ENCODE results near the gene QRICH1.

The QRICH1 gene

GRCh38 chr3:48991851-48992545 lies 101.9 kb downstream of the QRICH1 start:
- no peak for DNase-seq

GRCh38 chr3:48990636-48991469 lies 103.0 kb downstream of the QRICH1 start:
- no peak for DNase-seq

GRCh38 chr3:48989796-48990635 lies 103.9 kb downstream of the QRICH1 start, which contains the start of gene P4HTM:
Gene P4HTM (plus strand): TSS chr3:48990241. CDS start chr3:48990257, 16 bp downstream.
- DNase-seq: peak; percentile 70

GRCh38 chr3:48989126-48989795 lies 104.6 kb downstream of the QRICH1 start:
- no peak for DNase-seq

- DNase-seq: no peak
Observed at GRCh38 chr3:48985831-48986376, 108.0 kb downstream of the QRICH1 start.

DNA sequence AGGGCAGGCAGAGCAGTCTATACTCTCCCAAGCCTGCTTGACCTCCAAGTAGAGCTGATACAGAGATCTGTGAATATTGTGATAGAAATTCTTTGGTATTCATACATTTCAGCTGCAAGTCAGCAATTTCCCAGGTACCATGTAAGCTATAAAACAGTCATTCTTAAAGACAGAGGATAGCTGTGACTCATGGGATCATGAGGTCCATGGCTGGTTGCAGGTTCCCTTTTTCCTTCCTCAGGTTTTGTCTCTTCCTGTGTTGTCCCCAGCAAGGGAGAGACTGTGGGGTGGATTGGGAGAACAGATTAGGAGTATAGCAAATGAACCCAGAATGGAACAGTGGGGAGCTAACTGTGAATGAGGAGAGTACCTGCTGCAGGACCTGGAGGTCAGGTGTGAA lies 109.2 kb downstream of the QRICH1 start:
- no peak for DNase-seq

GRCh38 chr3:48983096-48983495 lies 110.8 kb downstream of the QRICH1 start:
- no peak for DNase-seq

DNA sequence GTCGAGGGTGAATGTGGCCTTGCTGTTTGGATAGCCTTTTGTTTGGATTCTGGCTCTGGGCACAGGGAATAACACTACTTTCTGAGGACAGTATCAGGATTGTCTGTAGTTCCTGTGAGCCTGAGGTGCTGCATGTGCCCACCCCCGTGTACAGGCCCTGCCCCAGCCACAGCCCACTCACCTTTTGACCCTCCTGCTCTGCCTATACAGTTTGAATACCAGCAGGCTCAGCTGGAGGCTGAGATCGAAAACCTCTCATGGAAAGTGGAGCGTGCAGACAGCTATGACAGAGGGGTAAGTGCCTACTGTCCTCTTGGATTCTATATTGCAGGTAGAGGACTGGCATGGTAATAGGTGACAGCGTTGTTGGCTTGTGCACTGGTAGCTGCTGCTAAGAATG lies 111.2 kb downstream of the QRICH1 start:
- no peak for DNase-seq

GRCh38 chr3:48982016-48982415 lies 111.9 kb downstream of the QRICH1 start:
- DNase-seq: no peak

DNA sequence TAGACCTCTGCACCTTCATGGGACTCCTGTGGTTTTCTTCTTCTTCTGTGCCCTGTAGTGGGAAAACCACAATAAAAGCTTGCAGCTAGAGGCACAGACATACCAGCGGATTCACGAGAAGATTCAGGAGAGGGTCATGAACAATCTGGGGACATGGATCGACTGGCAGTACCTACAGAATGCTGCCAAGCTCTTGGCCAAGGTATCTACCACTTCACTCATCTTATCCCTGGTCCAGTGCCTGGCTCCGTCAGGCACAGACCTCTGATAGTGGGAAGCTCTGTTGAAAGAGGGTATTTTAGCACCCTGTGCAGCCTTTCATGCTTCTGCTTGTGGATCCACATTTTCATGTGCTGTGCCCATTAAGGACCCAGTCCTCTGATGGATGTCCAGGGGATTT lies 113.6 kb downstream of the QRICH1 start:
- DNase-seq: no peak
